ENCODE measurements around the gene MUCL1.
"Not testable (repeated sequence)": the region's sequence is repeated elsewhere in the genome, so short reads cannot be mapped to it uniquely, and the experiment has no call there.

The MUCL1 gene, protein sequence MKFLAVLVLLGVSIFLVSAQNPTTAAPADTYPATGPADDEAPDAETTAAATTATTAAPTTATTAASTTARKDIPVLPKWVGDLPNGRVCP

GRCh38 chr12:54853933-54854538 is at the start of gene MUCL1:
TSS of gene MUCL1 (plus strand) at chr12:54854516. CDS start at chr12:54854583, 67 bp downstream.
- DNase-seq (ENCODE audit: low spot score), result peak; percentile 62

GRCh38 chr12:54821676-54822075 is 32.6 kb upstream of the MUCL1 start:
- no peak for DNase-seq (ENCODE audit: low spot score)

DNA sequence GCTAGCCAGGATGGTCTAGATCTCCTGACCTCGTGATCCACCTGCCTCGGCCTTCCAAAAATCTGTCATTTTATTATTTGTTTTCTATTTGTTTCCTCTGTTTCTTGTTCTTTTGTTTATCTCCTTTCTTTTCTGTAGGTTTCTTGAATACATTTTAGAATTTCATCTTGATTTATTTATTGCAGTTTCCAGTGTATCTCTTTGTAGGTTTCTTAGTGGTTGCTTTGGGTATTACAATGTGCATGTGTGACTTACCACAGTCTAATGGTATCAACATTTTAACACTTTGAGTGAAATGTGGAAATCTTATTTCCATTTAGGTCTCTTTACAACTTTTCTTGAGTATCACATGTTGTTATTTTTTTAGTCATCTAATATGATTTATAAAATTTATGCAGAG is 29.9 kb upstream of the MUCL1 start:
- DNase-seq (ENCODE audit: low spot score), result no peak

DNA sequence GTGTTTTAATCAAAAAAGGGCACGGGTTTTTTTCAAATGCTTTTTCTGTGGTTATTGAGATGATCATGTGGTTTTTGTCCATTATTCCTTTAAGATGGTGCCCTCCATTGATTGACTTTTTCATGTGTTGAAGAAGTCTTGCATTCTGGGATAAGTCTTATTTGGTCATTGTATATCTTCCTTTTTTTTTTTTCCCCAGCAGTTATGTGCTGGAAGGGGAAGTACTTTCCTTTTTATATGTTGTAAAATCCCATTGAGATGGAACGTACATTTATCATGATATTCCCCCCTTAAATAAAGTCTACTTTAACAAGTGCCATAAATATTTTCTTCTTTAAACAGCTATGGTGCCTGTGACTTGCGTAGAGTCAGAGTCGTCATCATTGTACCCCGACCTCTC is 24.8 kb upstream of the MUCL1 start:
- DNase-seq (ENCODE audit: low spot score), result no peak

DNA sequence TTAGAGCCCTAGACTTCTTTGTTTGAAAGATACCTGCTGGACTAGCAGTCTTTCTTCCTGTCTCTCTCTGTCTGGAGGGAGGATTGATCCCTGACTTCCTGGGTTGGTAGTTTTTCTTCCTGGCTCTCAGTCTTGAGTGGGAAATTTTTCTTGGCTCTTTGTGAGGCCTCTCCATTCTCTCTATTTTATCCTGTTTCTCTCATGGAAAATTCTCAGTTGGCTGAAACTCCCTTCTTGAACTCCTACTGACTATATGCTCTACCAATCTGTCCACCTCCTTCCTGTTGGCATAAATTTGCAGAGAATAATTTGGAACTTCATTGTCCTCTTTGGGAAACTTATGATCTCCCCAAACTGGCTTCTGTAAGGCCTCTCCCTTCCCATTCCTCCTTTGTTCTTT is 24.1 kb upstream of the MUCL1 start:
- no peak for DNase-seq (ENCODE audit: low spot score)

DNA sequence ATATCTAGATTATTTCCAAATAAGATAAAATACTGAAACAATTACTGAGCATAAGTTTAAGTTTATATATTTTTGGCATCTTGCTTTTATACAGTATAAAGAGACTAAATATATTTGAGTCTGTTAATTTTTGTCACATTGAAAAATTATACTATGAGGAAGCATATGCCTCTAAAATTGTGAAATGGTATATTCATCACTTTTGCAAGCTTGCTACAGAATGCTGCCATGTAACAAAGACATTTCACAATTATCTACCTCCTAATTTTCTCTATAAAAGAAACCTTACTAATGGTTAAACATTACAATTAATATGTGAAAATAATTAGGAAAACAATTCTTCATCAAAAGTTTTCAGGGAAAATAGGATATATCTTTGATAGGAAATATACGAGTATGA is 22.7 kb upstream of the MUCL1 start:
- DNase-seq (ENCODE audit: low spot score), result no peak

DNA sequence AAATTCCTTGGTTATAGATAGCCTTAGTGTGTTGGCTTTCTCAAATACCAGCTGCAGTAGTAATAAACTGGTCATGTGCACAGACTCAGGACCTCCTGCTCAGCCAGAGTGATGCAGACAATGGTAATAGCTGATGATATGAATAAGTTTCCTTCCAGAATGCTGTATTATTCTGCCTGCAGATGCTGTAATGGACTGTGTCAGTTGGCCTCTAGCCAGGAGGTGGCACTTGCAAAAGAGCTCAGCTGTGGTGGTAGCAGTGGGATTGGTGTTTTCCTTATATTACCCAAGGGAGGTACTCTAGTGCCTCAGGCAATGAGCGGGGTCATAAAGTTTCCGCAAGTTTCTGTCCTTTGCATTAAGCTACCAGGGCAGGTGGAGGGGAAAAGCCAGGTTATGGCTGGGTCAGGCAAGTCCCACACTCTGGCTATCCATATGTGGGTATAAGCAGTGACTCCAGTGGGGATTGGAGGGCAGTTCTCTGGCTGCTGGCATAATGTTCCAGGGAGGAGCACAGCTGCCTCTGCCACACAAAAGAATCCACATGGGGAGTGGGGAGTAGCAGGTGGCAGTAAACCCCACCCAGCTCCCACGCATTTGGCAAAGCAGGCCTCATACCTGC is 14.0 kb upstream of the MUCL1 start:
- DNase-seq (ENCODE audit: low spot score), result no peak

DNA sequence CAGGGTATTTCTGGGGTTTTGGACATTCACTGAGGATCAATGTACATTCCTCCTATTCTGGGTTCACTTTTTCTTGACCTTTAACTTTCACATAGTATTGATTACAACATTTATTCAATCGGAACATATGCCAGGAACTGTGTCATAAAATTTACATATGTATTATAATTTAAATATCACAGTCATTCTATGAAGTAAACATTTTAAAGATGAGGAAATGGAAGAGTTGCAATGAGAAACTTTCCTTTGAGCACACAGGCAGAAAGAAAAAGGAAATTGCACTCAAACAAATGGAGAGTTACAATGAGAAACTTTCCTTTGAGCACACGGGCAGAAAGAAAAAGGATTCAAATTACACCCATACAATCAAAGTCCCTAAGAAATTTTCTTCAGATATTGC is 3.1 kb downstream of the MUCL1 start:
- DNase-seq (ENCODE audit: low spot score), result no peak

GRCh38 chr12:54858562-54858961 is 4.2 kb downstream of the MUCL1 start:
- no peak for DNase-seq (ENCODE audit: low spot score)

GRCh38 chr12:54859502-54859901 is 5.2 kb downstream of the MUCL1 start:
- DNase-seq (ENCODE audit: low spot score), result no peak

- no peak for DNase-seq (ENCODE audit: low spot score)
Observed at GRCh38 chr12:54861927-54862326, 7.6 kb downstream of the MUCL1 start.

GRCh38 chr12:54863948-54864618 is 9.8 kb downstream of the MUCL1 start:
- DNase-seq (ENCODE audit: low spot score), result no peak

DNA sequence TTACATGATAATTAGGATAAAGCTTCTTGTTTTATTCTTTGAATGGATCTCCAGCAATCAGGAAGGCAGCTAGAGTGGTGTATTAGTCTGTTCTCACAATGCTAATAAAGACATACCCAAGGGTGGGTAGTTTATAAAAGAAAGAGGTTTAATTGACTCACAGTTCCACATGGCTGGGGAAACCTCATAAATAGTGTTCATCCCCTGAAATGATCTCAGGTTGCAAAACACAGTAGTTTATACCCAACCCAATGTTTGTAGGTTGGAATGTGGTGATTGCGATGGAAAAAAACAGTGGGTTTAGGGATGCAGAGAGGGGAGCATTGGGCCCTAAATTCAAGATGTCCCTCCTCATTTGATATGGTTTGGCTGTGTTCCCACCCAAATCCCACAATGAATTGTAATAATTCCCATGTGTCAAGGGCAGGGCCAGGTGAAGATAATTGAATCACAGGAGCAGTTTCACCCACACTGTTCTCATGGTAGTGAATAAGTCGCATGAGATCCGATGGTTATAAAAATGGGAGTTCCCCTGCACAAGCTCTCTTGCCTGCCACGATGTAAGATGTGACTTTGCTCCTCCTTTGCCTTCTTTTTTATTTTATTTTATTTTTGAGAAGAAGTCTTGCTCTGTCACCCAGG is 11.5 kb downstream of the MUCL1 start:
- no peak for DNase-seq (ENCODE audit: low spot score)

GRCh38 chr12:54868690-54869089 is 14.4 kb downstream of the MUCL1 start:
- no peak for DNase-seq (ENCODE audit: low spot score)

GRCh38 chr12:54870048-54870447 is 15.7 kb downstream of the MUCL1 start:
- DNase-seq (ENCODE audit: low spot score), result no peak

- DNase-seq (ENCODE audit: low spot score), result no peak
Observed at GRCh38 chr12:54870617-54871016, 16.3 kb downstream of the MUCL1 start.

- no peak for DNase-seq (ENCODE audit: low spot score)
Observed at GRCh38 chr12:54879150-54879549, 24.8 kb downstream of the MUCL1 start.

- no peak for DNase-seq (ENCODE audit: low spot score)
Observed at GRCh38 chr12:54879579-54879978, 25.3 kb downstream of the MUCL1 start.

GRCh38 chr12:54882079-54882478 is 27.8 kb downstream of the MUCL1 start:
- DNase-seq (ENCODE audit: low spot score), result peak; percentile 4

- not testable (repeated sequence) for DNase-seq (ENCODE audit: low spot score)
Observed at GRCh38 chr12:54882597-54882996, 28.3 kb downstream of the MUCL1 start.

DNA sequence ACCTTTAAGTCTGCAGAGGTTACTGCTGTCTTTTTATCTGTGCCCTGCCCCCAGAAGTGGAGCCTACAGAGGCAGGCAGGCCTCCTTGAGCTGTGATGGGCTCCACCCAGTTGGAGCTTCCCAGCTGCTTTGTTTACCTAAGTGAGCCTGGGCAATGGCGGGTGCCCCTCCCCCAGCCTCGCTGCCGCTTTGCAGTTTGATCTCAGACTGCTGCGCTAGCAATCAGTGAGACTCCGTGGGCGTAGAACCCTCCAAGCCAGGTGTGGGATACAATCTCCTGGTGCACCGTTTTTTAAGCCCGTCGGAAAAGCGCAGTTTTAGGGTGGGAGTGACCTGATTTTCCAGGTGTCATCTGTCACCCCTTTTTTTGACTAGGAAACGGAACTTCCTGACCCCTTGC is 34.1 kb downstream of the MUCL1 start:
- not testable (repeated sequence) for DNase-seq (ENCODE audit: low spot score)

GRCh38 chr12:54890339-54890738 is 36.0 kb downstream of the MUCL1 start:
- DNase-seq (ENCODE audit: low spot score), result no peak

All from germinal center (tissue), 1 donor.